Trophoblast cell (in vitro differentiated cells and primary cell): ENCODE measurements around the gene RABL6.

Experiments
- DNase-seq, 2 donors: peaks; one replicate each; pipeline ENCODE4 v3.0.0-alpha.2; 2016
- H2AFZ ChIP-seq: 2 replicates; pipeline ENCODE4 v1.6.1; 2013; ENCODE audit warnings: low read length, moderate library complexity, mild to moderate bottlenecking; ENCODE audit not compliant: insufficient read depth, poor library complexity
- H2AK5ac ChIP-seq: 2 replicates; pipeline ENCODE4 v1.6.1; 2013; ENCODE audit warnings: mild to moderate bottlenecking, low read length
- H2BK120ac ChIP-seq: 2 replicates; pipeline ENCODE4 v1.6.1; 2013; ENCODE audit warnings: low read length, mild to moderate bottlenecking, moderate library complexity; ENCODE audit not compliant: insufficient read depth, poor library complexity
- H2BK12ac ChIP-seq: 2 replicates; pipeline ENCODE4 v1.6.1; 2013; ENCODE audit warnings: mild to moderate bottlenecking, low read length, moderate library complexity
- H2BK5ac ChIP-seq: 2 replicates; pipeline ENCODE4 v1.6.1; 2013; ENCODE audit warnings: low read length, low read depth, moderate library complexity, mild to moderate bottlenecking; ENCODE audit not compliant: poor library complexity
- H3K14ac ChIP-seq: 2 replicates; pipeline ENCODE4 v1.6.1; 2013; ENCODE audit warnings: mild to moderate bottlenecking, low read length
- H3K18ac ChIP-seq: 2 replicates; pipeline ENCODE4 v1.6.1; 2013; ENCODE audit warnings: mild to moderate bottlenecking, low read length
- H3K23ac ChIP-seq: 2 replicates; pipeline ENCODE4 v1.6.1; 2013; ENCODE audit warnings: low read length
- H3K27ac ChIP-seq: 2 replicates; pipeline ENCODE4 v1.5.1; 2013; ENCODE audit warnings: low read depth, mild to moderate bottlenecking, inconsistent platforms, low read length, moderate library complexity
- H3K27me3 ChIP-seq: 2 replicates; pipeline ENCODE4 v1.6.1; 2013; ENCODE audit warnings: inconsistent platforms, mild to moderate bottlenecking, low read length, moderate library complexity; ENCODE audit not compliant: insufficient read depth
- H3K36me3 ChIP-seq, 2 experiments: 1 replicate in 1 of 2; 2 replicates in 1 of 2; pipeline ENCODE4 v1.6.1; 2013; ENCODE audit warnings: low read length in 2 of 2, mild to moderate bottlenecking in 2 of 2, moderate library complexity in 1 of 2; ENCODE audit not compliant: insufficient read depth in 2 of 2, control insufficient read depth in 1 of 2
- H3K4ac ChIP-seq: 2 replicates; pipeline ENCODE4 v1.6.1; 2013; ENCODE audit warnings: low read depth, mild to moderate bottlenecking, low read length, moderate library complexity
- H3K4me1 ChIP-seq, 2 experiments: 1 replicate in 1 of 2; 2 replicates in 1 of 2; pipeline ENCODE4 v1.6.1; 2013; ENCODE audit warnings: low read length in 2 of 2, mild to moderate bottlenecking in 2 of 2, moderate library complexity in 1 of 2; ENCODE audit not compliant: insufficient read depth in 2 of 2, control insufficient read depth in 1 of 2
- H3K4me2 ChIP-seq: 2 replicates; pipeline ENCODE4 v1.6.1; 2013; ENCODE audit warnings: inconsistent platforms, mild to moderate bottlenecking, low read length, moderate library complexity
- H3K4me3 ChIP-seq: 2 replicates; pipeline ENCODE4 v1.5.1; 2013; ENCODE audit warnings: mild to moderate bottlenecking, low read depth, low read length, inconsistent platforms
- H3K79me1 ChIP-seq: one replicate; pipeline ENCODE4 v1.6.1; 2013; ENCODE audit warnings: low read length
- H3K79me2 ChIP-seq: 2 replicates; pipeline ENCODE4 v1.6.1; 2013; ENCODE audit warnings: low read length, mild to moderate bottlenecking; ENCODE audit not compliant: control insufficient read depth, insufficient read depth, poor library complexity
- H3K9ac ChIP-seq: 2 replicates; pipeline ENCODE4 v1.6.1; 2013; ENCODE audit warnings: mild to moderate bottlenecking, low read length
- H3K9me3 ChIP-seq: 2 replicates; pipeline ENCODE4 v1.6.1; 2013; ENCODE audit warnings: low read depth, mild to moderate bottlenecking, control low read depth, inconsistent platforms, low read length; ENCODE audit not compliant: insufficient read depth
- H4K12ac ChIP-seq: 2 replicates; pipeline ENCODE4 v1.6.1; 2013; ENCODE audit warnings: low read depth, mild to moderate bottlenecking, low read length, moderate library complexity
- H4K8ac ChIP-seq: 2 replicates; pipeline ENCODE4 v1.6.1; 2013; ENCODE audit warnings: low read depth, mild to moderate bottlenecking, low read length, moderate library complexity
- H4K91ac ChIP-seq: one replicate; pipeline ENCODE4 v1.6.1; 2013; ENCODE audit warnings: low read depth, mild to moderate bottlenecking, low read length, moderate library complexity
- WGBS: extraction: QIAGEN DNeasy Blood & Tissue Kit; methylation state at CpG from one replicate; pipeline ENCODE4 v1.1.7; 2013; ENCODE audit warnings: missing lambda C conversion rate; ENCODE audit not compliant: insufficient read length, insufficient coverage; ENCODE audit errors: extremely low coverage; 5-methylcytosine and 5-hydroxymethylcytosine counted together

RABL6 gene

DNA sequence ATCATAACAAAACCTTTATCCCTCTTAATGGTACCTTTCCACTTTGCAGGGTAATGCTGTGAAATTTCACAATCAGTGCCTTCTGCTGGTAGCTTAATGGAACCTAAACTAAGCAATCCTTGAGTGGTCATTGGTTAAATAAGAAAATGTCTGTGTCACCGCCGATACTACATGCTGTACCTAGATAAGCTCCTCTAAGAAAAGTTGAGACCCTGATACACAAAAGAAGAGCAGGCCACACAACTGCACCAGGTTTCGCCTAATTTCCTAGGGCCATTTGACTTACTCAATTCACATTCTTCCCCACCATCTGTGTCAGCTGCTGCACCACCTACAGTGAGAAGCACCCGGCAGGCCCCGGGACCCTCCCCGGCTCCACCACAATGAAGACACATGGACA, 67.4 kb downstream of the RABL6 start:
- WGBS, result no CpG with 5 or more reads among the region's 6 CpGs

DNA sequence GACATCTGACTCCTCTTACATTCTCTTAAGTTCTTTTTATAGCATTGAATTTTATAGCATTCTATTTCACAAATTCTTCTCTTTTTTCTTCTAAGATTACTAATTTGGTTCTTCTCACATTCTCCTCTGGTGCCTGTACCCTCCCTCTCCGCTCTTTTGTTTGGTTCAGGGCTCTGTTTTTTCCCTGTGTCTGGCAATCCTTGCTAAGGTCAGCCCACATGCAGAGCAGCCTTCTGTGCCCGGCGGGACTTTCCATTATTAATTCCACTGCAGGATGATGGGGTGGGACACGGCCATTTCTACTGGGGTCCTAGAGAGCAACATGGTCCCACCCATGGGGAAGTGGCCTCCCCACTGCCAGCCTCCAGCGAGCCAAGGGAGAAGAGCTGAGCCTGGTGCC, 68.7 kb downstream of the RABL6 start:
- Histone ChIP-seq H3K79me1 (no peaks in the 10 kb centered on the region), H3K4ac (no peak overlapping the region), H3K4me2 (no peak overlapping the region), H3K9me3 (peaks cover 13% of the 10 kb centered on the region), H3K18ac (no peak overlapping the region), H2BK5ac (no peak overlapping the region), H2AFZ (no peak overlapping the region), H3K4me3 (no peak overlapping the region), H3K27ac (no peak overlapping the region), H3K79me2 (no peaks in the 10 kb centered on the region), H3K27me3 (no peaks in the 10 kb centered on the region), H2AK5ac (no peak overlapping the region), H3K4me1 (peaks cover 1 to 2% of the 10 kb centered on the region in 2 experiments), H4K12ac (no peak overlapping the region), H3K9ac (no peak overlapping the region), H2BK12ac (no peak overlapping the region), H4K91ac (no peak overlapping the region), H4K8ac (no peak overlapping the region), H3K23ac (no peak overlapping the region), H3K14ac (no peak overlapping the region), H2BK120ac (no peak overlapping the region), H3K36me3 (no peaks in the 10 kb centered on the region)
- no CpG with 5 or more reads among the region's 5 CpGs for WGBS
- DNase-seq, result no peak

More for the DNA sequence above, 67.4 kb downstream of the RABL6 start:
- Histone ChIP-seq H4K8ac (no peak overlapping the region), H2AFZ (no peak overlapping the region), H3K9me3 (peaks cover 15% of the 10 kb centered on the region), H3K9ac (no peak overlapping the region), H3K4me2 (no peak overlapping the region), H4K91ac (no peak overlapping the region), H3K79me1 (no peaks in the 10 kb centered on the region), H2AK5ac (no peak overlapping the region), H3K4me1 (no peaks in the 10 kb centered on the region), H3K27me3 (no peaks in the 10 kb centered on the region), H3K4ac (no peak overlapping the region), H3K27ac (no peak overlapping the region), H3K18ac (no peak overlapping the region), H3K36me3 (no peaks in the 10 kb centered on the region), H3K4me3 (no peak overlapping the region), H2BK5ac (no peak overlapping the region), H3K79me2 (no peaks in the 10 kb centered on the region), H2BK120ac (no peak overlapping the region), H2BK12ac (no peak overlapping the region), H4K12ac (no peak overlapping the region), H3K14ac (no peak overlapping the region), H3K23ac (no peak overlapping the region)
- peak; percentile 36 to 76 for DNase-seq

DNA sequence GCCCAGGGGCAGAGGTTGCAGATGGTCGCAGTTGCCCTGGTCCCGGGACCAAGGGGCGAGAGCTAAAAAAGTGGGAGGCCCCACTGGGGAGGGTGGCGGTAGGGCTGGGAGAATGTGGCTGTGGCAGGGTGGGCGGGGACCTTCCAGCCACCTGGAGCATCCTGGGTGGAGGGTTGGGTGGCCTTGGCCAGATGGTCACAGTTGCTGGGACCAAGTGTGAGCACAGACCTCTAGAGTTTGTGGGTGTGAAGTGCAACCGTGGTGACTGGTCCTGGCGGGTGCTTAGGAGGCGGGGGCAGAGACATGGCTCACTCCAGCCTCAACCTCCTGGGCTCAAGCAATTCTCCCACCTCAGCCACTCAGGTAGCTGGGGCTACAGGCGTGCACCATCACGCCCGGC, 72.9 kb downstream of the RABL6 start:
- Histone ChIP-seq H3K4ac (no peak overlapping the region), H3K9ac (no peak overlapping the region), H2BK120ac (peak overlapping the region; percentile 54), H2BK12ac (no peak overlapping the region), H2BK5ac (no peak overlapping the region), H3K79me2 (no peaks in the 10 kb centered on the region), H3K4me1 (peaks cover 13 to 14% of the 10 kb centered on the region in 2 experiments), H3K27me3 (no peaks in the 10 kb centered on the region), H3K27ac (no peak overlapping the region), H2AK5ac (no peak overlapping the region), H3K36me3 (no peaks in the 10 kb centered on the region), H3K14ac (no peak overlapping the region), H4K91ac (no peak overlapping the region), H4K8ac (no peak overlapping the region), H3K9me3 (peaks cover 9% of the 10 kb centered on the region), H3K4me2 (no peak overlapping the region), H3K18ac (no peak overlapping the region), H3K79me1 (no peaks in the 10 kb centered on the region), H4K12ac (no peak overlapping the region), H3K4me3 (no peak overlapping the region), H2AFZ (no peak overlapping the region), H3K23ac (no peak overlapping the region)
- no CpG with 5 or more reads among the region's 11 CpGs for WGBS
- no peak for DNase-seq

DNA sequence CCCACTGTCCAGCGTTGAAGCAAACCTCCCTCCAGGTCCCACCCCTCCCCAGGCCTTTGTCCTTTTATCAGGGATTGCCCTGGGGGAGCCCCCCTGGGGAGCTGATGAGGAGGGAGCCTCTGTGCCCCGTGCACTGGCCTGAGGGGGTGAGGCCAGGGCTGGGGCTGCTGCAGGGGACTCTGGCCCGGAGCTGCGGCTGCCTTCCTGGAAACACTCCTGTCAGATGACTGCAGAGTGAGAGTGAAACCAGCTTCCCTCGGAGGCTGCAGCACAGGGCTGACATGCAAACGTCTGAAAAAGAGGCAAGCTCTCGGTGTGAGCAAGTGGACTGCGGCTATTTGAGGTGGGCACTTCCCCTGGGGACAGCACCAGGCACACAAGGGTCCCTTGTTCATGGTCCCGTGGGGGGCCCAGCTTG, 74.0 kb downstream of the RABL6 start:
- H2BK120ac ChIP-seq, result no peak overlapping the region
- no peak overlapping the region for H3K4ac ChIP-seq
- peaks cover 2% of the 10 kb centered on the region for H3K79me2 ChIP-seq
- H2BK5ac ChIP-seq, result no peak overlapping the region
- no CpG with 5 or more reads among the region's 9 CpGs for WGBS
- no peak overlapping the region for H3K4me2 ChIP-seq
- H2AFZ ChIP-seq, result no peak overlapping the region
- no peak overlapping the region for H3K4me3 ChIP-seq
- H3K27ac ChIP-seq, result peak overlapping the region; percentile 4
- no peak overlapping the region for H4K91ac ChIP-seq
- peaks cover 7% of the 10 kb centered on the region for H3K9me3 ChIP-seq
- H3K79me1 ChIP-seq, result peaks cover 4% of the 10 kb centered on the region
- H3K18ac ChIP-seq, result no peak overlapping the region
- no peak overlapping the region for H2BK12ac ChIP-seq
- H4K8ac ChIP-seq, result no peak overlapping the region
- H4K12ac ChIP-seq, result no peak overlapping the region
- no peak overlapping the region for H3K9ac ChIP-seq
- H3K23ac ChIP-seq, result no peak overlapping the region
- H3K4me1 ChIP-seq, result peaks cover 13 to 14% of the 10 kb centered on the region in 2 experiments
- no peak overlapping the region for H3K14ac ChIP-seq
- H2AK5ac ChIP-seq, result no peak overlapping the region
- no peaks in the 10 kb centered on the region for H3K27me3 ChIP-seq
- DNase-seq, result peak in 1 of 2 donors; percentile 13
- no peaks in the 10 kb centered on the region for H3K36me3 ChIP-seq
